LNCaP clone FGC (cell line): ENCODE data around the gene PKHD1.

ENCODE experiments used
- DNase-seq: peaks from one replicate; pipeline ENCODE4 v3.0.0-alpha.2; 2011; ENCODE audit warnings: low read depth
- H3K4me3 ChIP-seq: 2 replicates; pipeline ENCODE4 v1.5.1; 2011; ENCODE audit warnings: mild to moderate bottlenecking, low read depth, low read length, control low read depth
- CTCF ChIP-seq: IDR thresholded peaks from 2 replicates; pipeline ENCODE4 v1.5.1; 2012; ENCODE audit warnings: mild to moderate bottlenecking; ENCODE audit not compliant: control insufficient read depth, insufficient read depth; ENCODE audit errors: extremely low read depth

The PKHD1 gene

GRCh38 chr6:51717477-51717876, 369.9 kb downstream of the PKHD1 start:
- no peak for TF ChIP-seq CTCF
- DNase-seq = no peak
- H3K4me3 ChIP-seq = no peak overlapping the region

- TF ChIP-seq CTCF = no peak
- no peak for DNase-seq
- no peak overlapping the region for H3K4me3 ChIP-seq
Measured at GRCh38 chr6:51711876-51712275, 375.5 kb downstream of the PKHD1 start.

GRCh38 chr6:51706086-51706485, 381.3 kb downstream of the PKHD1 start:
- H3K4me3 ChIP-seq = no peak overlapping the region
- no peak for TF ChIP-seq CTCF
- no peak for DNase-seq

- no peak for TF ChIP-seq CTCF
- H3K4me3 ChIP-seq = no peak overlapping the region
- no peak for DNase-seq
Measured at GRCh38 chr6:51704932-51705540, 382.4 kb downstream of the PKHD1 start.

- no peak overlapping the region for H3K4me3 ChIP-seq
- no peak for TF ChIP-seq CTCF
- peak; percentile 81 for DNase-seq
Measured at GRCh38 chr6:51702851-51703250, 384.6 kb downstream of the PKHD1 start.

GRCh38 chr6:51684603-51685002, 402.8 kb downstream of the PKHD1 start:
- H3K4me3 ChIP-seq = no peak overlapping the region
- no peak for DNase-seq
- no peak for TF ChIP-seq CTCF

- DNase-seq = no peak
- TF ChIP-seq CTCF = no peak
- no peak overlapping the region for H3K4me3 ChIP-seq
Measured at GRCh38 chr6:51684038-51684437, 403.4 kb downstream of the PKHD1 start.
